Measurements from ENCODE around the gene ITPRID2.

DNA sequence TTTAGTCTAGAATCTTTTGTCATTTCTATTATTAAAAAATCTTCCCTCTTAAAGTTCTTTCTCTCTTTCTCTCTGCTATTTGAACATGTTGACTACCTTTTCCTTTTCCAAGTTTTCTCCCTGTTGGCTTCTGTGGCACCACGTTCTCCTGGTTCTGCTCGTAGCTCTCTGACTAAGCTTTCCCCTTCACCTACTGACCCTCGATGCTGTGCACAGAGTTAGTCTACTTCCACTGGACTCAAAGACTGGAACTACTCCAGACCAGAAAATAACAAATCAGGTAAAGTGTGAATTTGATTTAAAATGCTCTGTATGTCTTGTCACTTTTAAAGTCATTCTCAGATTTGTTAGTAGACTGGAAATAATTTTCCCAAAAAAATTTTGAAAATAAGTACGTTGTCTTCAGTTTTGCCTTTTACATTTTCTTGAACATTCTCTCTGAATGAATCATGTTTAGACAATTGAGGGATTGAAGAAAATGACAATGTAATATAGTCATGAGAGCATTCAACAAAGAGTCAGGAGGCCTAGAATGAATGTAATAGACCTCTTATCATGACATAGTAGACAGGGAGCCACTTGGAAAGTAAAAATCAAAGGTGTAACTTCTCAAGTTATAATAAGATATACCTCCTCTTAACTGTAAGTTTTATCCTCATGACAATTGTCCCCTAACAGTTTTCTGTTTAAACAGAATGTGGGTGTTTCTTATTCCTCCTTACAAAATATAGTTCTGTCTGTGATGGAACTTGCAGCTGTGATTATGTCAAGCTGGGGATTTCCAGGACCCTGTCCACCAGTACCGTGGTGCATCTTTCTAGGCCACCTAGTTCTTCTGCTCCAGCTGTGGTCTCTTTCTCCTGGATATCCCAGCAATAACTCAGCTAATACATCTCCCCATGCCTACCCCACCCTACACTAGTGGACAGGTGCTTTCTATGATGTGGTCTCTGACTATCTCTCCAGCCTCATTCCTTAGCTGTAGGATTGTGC, 25.5 kb downstream of the ITPRID2 start:
- TF ChIP-seq, protein P1, sequence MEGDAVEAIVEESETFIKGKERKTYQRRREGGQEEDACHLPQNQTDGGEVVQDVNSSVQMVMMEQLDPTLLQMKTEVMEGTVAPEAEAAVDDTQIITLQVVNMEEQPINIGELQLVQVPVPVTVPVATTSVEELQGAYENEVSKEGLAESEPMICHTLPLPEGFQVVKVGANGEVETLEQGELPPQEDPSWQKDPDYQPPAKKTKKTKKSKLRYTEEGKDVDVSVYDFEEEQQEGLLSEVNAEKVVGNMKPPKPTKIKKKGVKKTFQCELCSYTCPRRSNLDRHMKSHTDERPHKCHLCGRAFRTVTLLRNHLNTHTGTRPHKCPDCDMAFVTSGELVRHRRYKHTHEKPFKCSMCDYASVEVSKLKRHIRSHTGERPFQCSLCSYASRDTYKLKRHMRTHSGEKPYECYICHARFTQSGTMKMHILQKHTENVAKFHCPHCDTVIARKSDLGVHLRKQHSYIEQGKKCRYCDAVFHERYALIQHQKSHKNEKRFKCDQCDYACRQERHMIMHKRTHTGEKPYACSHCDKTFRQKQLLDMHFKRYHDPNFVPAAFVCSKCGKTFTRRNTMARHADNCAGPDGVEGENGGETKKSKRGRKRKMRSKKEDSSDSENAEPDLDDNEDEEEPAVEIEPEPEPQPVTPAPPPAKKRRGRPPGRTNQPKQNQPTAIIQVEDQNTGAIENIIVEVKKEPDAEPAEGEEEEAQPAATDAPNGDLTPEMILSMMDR (IDR thresholded peaks at IDR 0.05): no peak
- TF ChIP-seq POLR2A (IDR thresholded peaks at IDR 0.05): no peak

Data from uterus (tissue), 2 donors.